K562 (cell line): ENCODE measurements around the gene SV2C. TPM values are rescaled to one million over a fixed set of nuclear protein-coding genes. Genes with fewer than 3 reads are reported as not detected.

ENCODE experiments used
- ATAC-seq: fragments of 200-7000 bp; cut with Tn5 transposase; 3 replicates; pipeline ENCODE4 v1.9.1; 2020; ENCODE audit warnings: moderate library complexity
- BruUV-seq: library from RNA; stranded (reverse); fragments of 400-500 nt; replicated peaks from 2 replicates; lab custom pipeline; 2021; lab: Mats Ljungman, UMichigan
- CTCF ChIA-PET: fragments of 300-600 bp; formaldehyde crosslinking; extraction: SDS; loops from one replicate; lab custom pipeline; 2021; ENCODE audit warnings: low intra/inter-chr PET ratio; lab: Yijun Ruan, JAX
- POLR2A ChIA-PET: fragments of 300-600, 350-650 bp; sonication (Branson Sonifier 250); formaldehyde crosslinking; extraction: SDS; loops from one replicate; lab custom pipeline; 2021; ENCODE audit warnings: antibody characterized with exemption, inconsistent platforms; lab: Yijun Ruan, JAX
- DNase-seq, 4 experiments: peaks; one replicate each; pipeline versions ENCODE4 v3.0.0 to v3.0.0-alpha.2; 2011 to 2018; ENCODE audit warnings: low spot score in 3 of 4, mixed read lengths in 3 of 4; ENCODE audit errors: extremely low read depth in 1 of 4
- FAIRE-seq: peaks from 2 replicates; lab custom pipeline; 2011; peaks lifted over from hg19 to GRCh38; lab: Jason Lieb, UNC
- H2AFZ ChIP-seq: 2 replicates; pipeline ENCODE4 v1.6.0; 2011; ENCODE audit warnings: low read depth, low read length, control low read depth, inconsistent platforms
- H3K27ac ChIP-seq: fragments of 200-600 bp; 3 replicates; pipeline ENCODE4 v1.8.0; 2011; ENCODE audit warnings: low read depth, mild to moderate bottlenecking, control low read depth, inconsistent platforms, low read length, moderate library complexity, mixed read lengths; ENCODE audit errors: extremely low read depth
- H3K27me3 ChIP-seq, 2 experiments: fragments of 300-600 bp in 1 of 2; 2 replicates in 1 of 2; 3 replicates in 1 of 2; pipeline versions ENCODE4 v1.6.0 to v1.8.0; 2011; ENCODE audit warnings: inconsistent platforms in 2 of 2, low read length in 2 of 2, mild to moderate bottlenecking in 1 of 2, mixed read lengths in 1 of 2, moderate library complexity in 1 of 2; ENCODE audit not compliant: control insufficient read depth in 2 of 2, insufficient read depth in 2 of 2
- H3K36me3 ChIP-seq: fragments of 300-600 bp; 3 replicates; pipeline ENCODE4 v1.8.0; 2011; ENCODE audit warnings: mild to moderate bottlenecking, low read length, inconsistent platforms; ENCODE audit not compliant: control insufficient read depth, insufficient read depth
- H3K4me1 ChIP-seq, 2 experiments: fragments of 200-600 bp in 1 of 2; replicated peaks in 1 of 2; 2 replicates in 1 of 2; 3 replicates in 1 of 2; pipeline versions ENCODE4 v1.5.1 to v1.8.0; 2011; ENCODE audit warnings: inconsistent platforms in 2 of 2, low read length in 2 of 2, mild to moderate bottlenecking in 1 of 2, mixed read lengths in 1 of 2, moderate library complexity in 1 of 2; ENCODE audit not compliant: control insufficient read depth in 2 of 2, insufficient read depth in 2 of 2
- H3K4me2 ChIP-seq: 2 replicates; pipeline ENCODE4 v1.6.1; 2011; ENCODE audit warnings: low read length, control low read depth, inconsistent platforms, mixed read lengths; ENCODE audit not compliant: insufficient read depth
- H3K4me3 ChIP-seq: fragments of 200-600 bp; sonication (generic), shearing (Covaris generic); 2 replicates; pipeline ENCODE4 v1.5.1; 2016; ENCODE audit warnings: control low read depth, inconsistent platforms
- H3K79me2 ChIP-seq: fragments of 200-600 bp; 3 replicates; pipeline ENCODE4 v1.8.0; 2011; ENCODE audit warnings: low read length, inconsistent platforms; ENCODE audit not compliant: control insufficient read depth, insufficient read depth
- H3K9ac ChIP-seq, 2 experiments: 2 replicates each; pipeline versions ENCODE4 v1.6.0 to v1.6.1; 2011; ENCODE audit warnings: low read depth in 2 of 2, low read length in 2 of 2, control low read depth in 1 of 2, inconsistent platforms in 1 of 2, mild to moderate bottlenecking in 1 of 2, mixed read lengths in 1 of 2; ENCODE audit not compliant: insufficient read depth in 1 of 2
- H3K9me1 ChIP-seq: one replicate; pipeline ENCODE4 v1.6.0; 2011; ENCODE audit warnings: inconsistent platforms, mild to moderate bottlenecking, low read length, moderate library complexity; ENCODE audit not compliant: control insufficient read depth, insufficient read depth
- H3K9me3 ChIP-seq: replicated peaks from 2 replicates; pipeline ENCODE4 v1.5.1; 2011; ENCODE audit warnings: low read depth, low read length, inconsistent platforms; ENCODE audit not compliant: control insufficient read depth, insufficient read depth
- H4K20me1 ChIP-seq: replicated peaks from 2 replicates; pipeline ENCODE4 v1.6.1; 2011; ENCODE audit warnings: low read length, inconsistent platforms, mixed read lengths; ENCODE audit not compliant: control insufficient read depth, insufficient read depth
- C11orf30 ChIP-seq: fragments of 450-650 bp; IDR thresholded peaks from 2 replicates; pipeline ENCODE4 v1.6.1; 2016; ENCODE audit warnings: low read depth, mild to moderate bottlenecking
- CBFA2T2 ChIP-seq: fragments of 450-650 bp; conservative IDR thresholded peaks from 2 replicates; pipeline ENCODE4 v1.6.1; 2017; ENCODE audit warnings: mild to moderate bottlenecking
- CEBPG ChIP-seq, 3 experiments: fragments of 200-800 bp in 1 of 3; sonication (Bioruptor generic) in 1 of 3; sonication (generic) in 1 of 3; formaldehyde crosslinking in 1 of 3; IDR thresholded peaks in 2 of 3; conservative IDR thresholded peaks in 1 of 3; 2 replicates each; pipeline versions ENCODE4 v1.6.1 to v1.8.0; 2016 to 2022; ENCODE audit warnings: missing compliant biosample characterization in 2 of 3, missing genetic modification characterization in 2 of 3, mild to moderate bottlenecking in 1 of 3, missing genetic modification reagents in 1 of 3
- HOMEZ ChIP-seq: fragments of 250-450 bp; sonication (Bioruptor Pico); IDR thresholded peaks from 2 replicates; pipeline ENCODE4 v1.4.0; 2020; ENCODE audit warnings: mild to moderate bottlenecking, moderate library complexity
- SIN3B ChIP-seq: fragments of 450-650 bp; IDR thresholded peaks from 2 replicates; pipeline ENCODE4 v1.6.1; 2017; ENCODE audit warnings: low read depth, mild to moderate bottlenecking, moderate library complexity
- THAP7 ChIP-seq: fragments of 250-450 bp; sonication (Bioruptor Pico); IDR thresholded peaks from 2 replicates; pipeline ENCODE4 v1.5.0; 2021
- ZNF24 ChIP-seq: fragments of 450-650 bp; IDR thresholded peaks from 2 replicates; pipeline ENCODE4 v1.6.1; 2016
- ZNF316 ChIP-seq: fragments of 450-650 bp; IDR thresholded peaks from 2 replicates; pipeline ENCODE4 v1.6.1; 2016
- ZNF707 ChIP-seq: fragments of 250-450 bp; sonication (Bioruptor Pico); conservative IDR thresholded peaks from 2 replicates; pipeline ENCODE4 v1.8.0; 2022; ENCODE audit warnings: inconsistent platforms, mild to moderate bottlenecking, moderate library complexity
- WGBS: fragments of 100-300 bp; shearing (Covaris generic); methylation state at CpG from one replicate; pipeline ENCODE4 v1.1.6; 2016; ENCODE audit warnings: low coverage, mixed read lengths; ENCODE audit not compliant: insufficient coverage; ENCODE audit errors: missing lambda C conversion rate; 5-methylcytosine and 5-hydroxymethylcytosine counted together
- in situ Hi-C: fragments of 300-500 bp; cut with MboI; formaldehyde crosslinking; loops from 4 replicates; pipeline ENCODE4 v1.15.0; 2018; ENCODE audit warnings: inconsistent platforms, mixed read lengths
- intact Hi-C: fragments of 100-400 bp; cut with micrococcal nuclease; formaldehyde crosslinking; loops from 2 replicates; pipeline ENCODE4 v1.14.2; 2022
- polyA plus RNA-seq, 8 experiments: library from polyadenylated mRNA; depleted of rRNA in 4 of 8; stranded (reverse) in 5 of 8; unstranded in 3 of 8; fragments of >200 nt; fragmentation: Nextera tagmentation in 2 of 8; fragmentation: Illumina TruSeq in 1 of 8; extraction: Ambion mirVana in 2 of 8; extraction: Trizol in 1 of 8; gene quantifications; 2 replicates each; pipeline versions ENCODE4 v1.2.1 to v1.2.3, GENCODE V29; 2011 to 2014; ENCODE audit warnings: inconsistent platforms in 1 of 8, missing spikeins in 1 of 8
- total RNA-seq, 7 experiments: library from RNA; depleted of rRNA in 6 of 7; stranded (reverse); fragments of >200 nt in 6 of 7; fragmentation: Illumina TruSeq in 2 of 7; extraction: Trizol in 2 of 7; gene quantifications; 2 replicates each; pipeline versions ENCODE4 v1.2.1 to v1.2.3, GENCODE V29; 2011 to 2021; ENCODE audit warnings: low replicate concordance in 1 of 7
- TF ChIP-seq, protein P1 (sequence below): IDR thresholded peaks from 2 replicates; pipeline ENCODE4 v1.6.1; 2011; ENCODE audit not compliant: insufficient read length; ENCODE audit errors: extremely low read depth
- TF ChIP-seq, protein P2 (sequence below): fragments of 450-650 bp; conservative IDR thresholded peaks from 2 replicates; pipeline ENCODE4 v1.6.1; 2016; ENCODE audit warnings: missing genetic modification characterization, low read depth, mild to moderate bottlenecking, control low read depth, missing compliant biosample characterization

SV2C gene
- total and polyA plus RNA-seq, 9 of the 15 experiments (the other 6 are each of a cell fraction or from before 2014, with no cell fraction given) = 0.05 TPM; not detected in 8

- Histone ChIP-seq H3K4me2 (no peak overlapping the region), H3K4me1 (peaks cover 0 to 9% of the 10 kb centered on the region in 2 experiments; a peak in 3 of 5 replicates), H3K9ac (no peak overlapping the region), H3K9me3 (no peaks in the 10 kb centered on the region), H3K27ac (no peak overlapping the region), H4K20me1 (no peaks in the 10 kb centered on the region), H3K4me3 (no peak overlapping the region), H3K79me2 (no peaks in the 10 kb centered on the region), H2AFZ (no peak overlapping the region), H3K36me3 (no peaks in the 10 kb centered on the region), H3K9me1 (no peaks in the 10 kb centered on the region), H3K27me3 (peaks cover 4% of the 10 kb centered on the region in 2 experiments; a peak in 3 of 5 replicates)
- BruUV-seq = no TSS peak
- ChIA-PET CTCF (no interaction called here), POLR2A (interaction anchor here (1.0 kb wide), 1 partner anchor 11 kb away, joined by 3 read pairs; no protein-coding TSS in a partner anchor)
- DNase-seq (no peak), ATAC-seq (no peak), FAIRE-seq (no peak)
- TF ChIP-seq HOMEZ (CRISPR knock-in tag) (no peak), ZNF707 (CRISPR knock-in tag) (no peak), THAP7 (no peak), C11orf30 (peak; percentile 54), CBFA2T2 (no peak), CEBPG (CRISPR knock-in tag; IDR thresholded peaks at IDR 0.05) (no peak), CEBPG (tag; conservative IDR thresholded peaks at IDR 0.05 in 1 of 2, IDR thresholded peaks at IDR 0.05 in 1 of 2) (no peak), SIN3B (no peak), ZNF24 (no peak), ZNF316 (peak; percentile 66)
- TF ChIP-seq, protein P1, sequence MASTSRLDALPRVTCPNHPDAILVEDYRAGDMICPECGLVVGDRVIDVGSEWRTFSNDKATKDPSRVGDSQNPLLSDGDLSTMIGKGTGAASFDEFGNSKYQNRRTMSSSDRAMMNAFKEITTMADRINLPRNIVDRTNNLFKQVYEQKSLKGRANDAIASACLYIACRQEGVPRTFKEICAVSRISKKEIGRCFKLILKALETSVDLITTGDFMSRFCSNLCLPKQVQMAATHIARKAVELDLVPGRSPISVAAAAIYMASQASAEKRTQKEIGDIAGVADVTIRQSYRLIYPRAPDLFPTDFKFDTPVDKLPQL = no peak
- TF ChIP-seq, protein P2, sequence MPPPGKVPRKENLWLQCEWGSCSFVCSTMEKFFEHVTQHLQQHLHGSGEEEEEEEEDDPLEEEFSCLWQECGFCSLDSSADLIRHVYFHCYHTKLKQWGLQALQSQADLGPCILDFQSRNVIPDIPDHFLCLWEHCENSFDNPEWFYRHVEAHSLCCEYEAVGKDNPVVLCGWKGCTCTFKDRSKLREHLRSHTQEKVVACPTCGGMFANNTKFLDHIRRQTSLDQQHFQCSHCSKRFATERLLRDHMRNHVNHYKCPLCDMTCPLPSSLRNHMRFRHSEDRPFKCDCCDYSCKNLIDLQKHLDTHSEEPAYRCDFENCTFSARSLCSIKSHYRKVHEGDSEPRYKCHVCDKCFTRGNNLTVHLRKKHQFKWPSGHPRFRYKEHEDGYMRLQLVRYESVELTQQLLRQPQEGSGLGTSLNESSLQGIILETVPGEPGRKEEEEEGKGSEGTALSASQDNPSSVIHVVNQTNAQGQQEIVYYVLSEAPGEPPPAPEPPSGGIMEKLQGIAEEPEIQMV (tag) = no peak
- intact Hi-C loops (no loop called here), in situ Hi-C loops (no loop called here)
- WGBS = 32% methylated on average over 8 of the region's 8 CpGs
These were observed 208.3 kb downstream of the SV2C start for GRCh38 chr5:76291305-76292077.
